SK-N-SH (cell line): ENCODE results near the gene TTC23L. TPM values are rescaled to one million over a fixed set of nuclear protein-coding genes. Genes with fewer than 3 reads are reported as not detected.

Experiments
- CTCF ChIA-PET: fragments of 300-600, 350-600 bp; formaldehyde crosslinking; extraction: SDS; loops from one replicate; lab custom pipeline; 2021; lab: Yijun Ruan, JAX
- POLR2A ChIA-PET: fragments of 350-600 bp; sonication (Branson Sonifier 250); formaldehyde crosslinking; extraction: SDS; loops from one replicate; lab custom pipeline; 2020; ENCODE audit warnings: antibody characterized with exemption, inconsistent platforms; lab: Yijun Ruan, JAX
- DNase-seq: peaks from one replicate; pipeline ENCODE4 v3.0.0; 2012
- H2AFZ ChIP-seq: fragments of 200-600 bp; sonication (generic); 2 replicates; pipeline ENCODE4 v1.8.1; 2016; ENCODE audit warnings: antibody characterized with exemption, mild to moderate bottlenecking, low read depth
- H3F3A ChIP-seq: fragments of 200-600 bp; sonication (generic); replicated peaks from 2 replicates; pipeline ENCODE3; 2016; ENCODE audit warnings: antibody characterized with exemption, mild to moderate bottlenecking; ENCODE audit not compliant: insufficient read depth
- H3K27ac ChIP-seq, 2 experiments: fragments of 200-500 bp in 1 of 2; fragments of 200-600 bp in 1 of 2; sonication (Bioruptor generic) in 1 of 2; sonication (generic), shearing (Covaris generic) in 1 of 2; 2 replicates each; pipeline versions ENCODE4 v1.5.1 to v1.6.1; 2014 to 2016; ENCODE audit warnings: low read depth in 2 of 2, inconsistent platforms in 1 of 2, low read length in 1 of 2, mild to moderate bottlenecking in 1 of 2, mixed read lengths in 1 of 2
- H3K27me3 ChIP-seq: fragments of 200-600 bp; sonication (generic), shearing (Covaris generic); 2 replicates; pipeline ENCODE4 v1.6.1; 2016; ENCODE audit warnings: mixed run types; ENCODE audit not compliant: insufficient read depth
- H3K36me3 ChIP-seq, 2 experiments: fragments of 200-500 bp in 1 of 2; fragments of 200-600 bp in 1 of 2; sonication (Bioruptor generic) in 1 of 2; sonication (generic) in 1 of 2; replicated peaks in 1 of 2; 2 replicates each; pipeline versions ENCODE3 to v1.5.1; 2014 to 2016; ENCODE audit warnings: low read length in 1 of 2, mild to moderate bottlenecking in 1 of 2; ENCODE audit not compliant: insufficient read depth in 2 of 2, control insufficient read depth in 1 of 2
- H3K4me1 ChIP-seq, 2 experiments: fragments of 200-500 bp in 1 of 2; fragments of 200-600 bp in 1 of 2; sonication (Bioruptor generic) in 1 of 2; sonication (generic), shearing (Covaris generic) in 1 of 2; 2 replicates each; pipeline versions ENCODE4 v1.5.1 to v1.6.1; 2014 to 2016; ENCODE audit warnings: low read depth in 1 of 2, low read length in 1 of 2, mixed run types in 1 of 2; ENCODE audit not compliant: insufficient read depth in 2 of 2, control insufficient read depth in 1 of 2
- H3K4me2 ChIP-seq: fragments of 200-600 bp; sonication (generic), shearing (Covaris generic); 2 replicates; pipeline ENCODE4 v1.6.1; 2017; ENCODE audit warnings: mixed run types
- H3K4me3 ChIP-seq, 2 experiments: fragments of 200-500 bp in 1 of 2; fragments of 200-600 bp in 1 of 2; sonication (Bioruptor generic) in 1 of 2; sonication (generic), shearing (Covaris generic) in 1 of 2; 2 replicates each; pipeline versions ENCODE4 v1.5.1 to v1.8.1; 2014 to 2016; ENCODE audit warnings: low read depth in 2 of 2, inconsistent platforms in 1 of 2, low read length in 1 of 2, mild to moderate bottlenecking in 1 of 2, mixed read lengths in 1 of 2, moderate library complexity in 1 of 2
- H3K79me2 ChIP-seq: fragments of 200-600 bp; sonication (generic); 2 replicates; pipeline ENCODE4 v1.8.1; 2017; ENCODE audit warnings: mild to moderate bottlenecking; ENCODE audit not compliant: insufficient read depth
- H3K9ac ChIP-seq: fragments of 200-600 bp; sonication (generic); 2 replicates; pipeline ENCODE4 v1.6.1; 2017; ENCODE audit warnings: mixed run types
- H3K9me2 ChIP-seq: fragments of 200-600 bp; sonication (generic); 2 replicates; pipeline ENCODE4 v1.6.1; 2017; ENCODE audit warnings: mixed run types
- H3K9me3 ChIP-seq: fragments of 200-600 bp; sonication (generic); 2 replicates; pipeline ENCODE4 v1.6.1; 2017; ENCODE audit warnings: mixed run types, mild to moderate bottlenecking, moderate library complexity
- H4K20me1 ChIP-seq: fragments of 200-600 bp; sonication (generic); 2 replicates; pipeline ENCODE4 v1.6.1; 2017; ENCODE audit warnings: mild to moderate bottlenecking, mixed run types; ENCODE audit not compliant: insufficient read depth
- EP300 ChIP-seq, 2 experiments: IDR thresholded peaks; 2 replicates each; pipeline versions ENCODE4 v1.4.0 to v1.6.1; 2012; ENCODE audit warnings: borderline replicate concordance in 1 of 2, low read depth in 1 of 2, low read length in 1 of 2
- EZH2phosphoT487 ChIP-seq: fragments of 200-600 bp; sonication (generic); IDR thresholded peaks from 2 replicates; pipeline ENCODE4 v1.6.1; 2017; ENCODE audit warnings: low read depth, mixed run types, mild to moderate bottlenecking, antibody characterized with exemption, moderate library complexity, borderline replicate concordance
- FOXJ3 ChIP-seq: sonication (generic); formaldehyde crosslinking; IDR thresholded peaks from 2 replicates; pipeline ENCODE4 v1.5.1; 2020; ENCODE audit warnings: mild to moderate bottlenecking, missing genetic modification reagents
- FOXM1 ChIP-seq: IDR thresholded peaks from 2 replicates; pipeline ENCODE4 v1.4.0; 2012; ENCODE audit warnings: low read depth, mild to moderate bottlenecking
- GABPA ChIP-seq: IDR thresholded peaks from 2 replicates; pipeline ENCODE4 v1.4.0; 2012; ENCODE audit warnings: low read depth, mild to moderate bottlenecking
- MXI1 ChIP-seq: IDR thresholded peaks from 2 replicates; pipeline ENCODE4 v1.6.1; 2012; ENCODE audit warnings: mild to moderate bottlenecking, low read depth, low read length, improper control_type of control experiment
- RAD21 ChIP-seq: IDR thresholded peaks from 2 replicates; pipeline ENCODE4 v1.6.1; 2012; ENCODE audit warnings: mild to moderate bottlenecking, low read length
- RXRA ChIP-seq: IDR thresholded peaks from 2 replicates; pipeline ENCODE4 v1.4.0; 2012; ENCODE audit warnings: low read depth, mild to moderate bottlenecking, borderline replicate concordance
- SIN3A ChIP-seq: IDR thresholded peaks from 2 replicates; pipeline ENCODE4 v1.6.1; 2012; ENCODE audit warnings: low read depth, mild to moderate bottlenecking, low read length, moderate library complexity, borderline replicate concordance
- SMC3 ChIP-seq: IDR thresholded peaks from 2 replicates; pipeline ENCODE4 v1.6.1; 2012; ENCODE audit warnings: low read depth, low read length, improper control_type of control experiment
- TAF1 ChIP-seq: IDR thresholded peaks from 2 replicates; pipeline ENCODE4 v1.6.1; 2012; ENCODE audit warnings: low read depth, mild to moderate bottlenecking, low read length, moderate library complexity, borderline replicate concordance
- TCF12 ChIP-seq: IDR thresholded peaks from 2 replicates; pipeline ENCODE4 v1.4.0; 2012
- TEAD4 ChIP-seq: IDR thresholded peaks from 2 replicates; pipeline ENCODE4 v1.4.0; 2012; ENCODE audit warnings: mild to moderate bottlenecking, borderline replicate concordance; ENCODE audit not compliant: insufficient read depth
- WGBS: methylation state at CpG from one replicate; pipeline ENCODE4 v1.1.6; 2017; ENCODE audit warnings: low lambda C conversion rate; 5-methylcytosine and 5-hydroxymethylcytosine counted together
- polyA plus RNA-seq, 3 experiments: library from polyadenylated mRNA; depleted of rRNA; stranded (reverse); fragments of >200 nt; gene quantifications; 2 replicates each; pipeline ENCODE4 v1.2.3, GENCODE V29; 2012
- TF ChIP-seq, protein P1 (sequence below): fragments of 150-350 bp; IDR thresholded peaks from 2 replicates; pipeline ENCODE4 v1.6.1; 2016; ENCODE audit warnings: mild to moderate bottlenecking, low read depth, low read length
- TF ChIP-seq, protein P2 (sequence below): IDR thresholded peaks from 2 replicates; pipeline ENCODE4 v1.4.0; 2012; ENCODE audit warnings: low read depth, borderline replicate concordance
- TF ChIP-seq, protein P3 (sequence below): IDR thresholded peaks from 2 replicates; pipeline ENCODE4; 2012
- TF ChIP-seq, protein P4 (sequence below): IDR thresholded peaks from 2 replicates; pipeline ENCODE4 v1.4.0; 2012; ENCODE audit warnings: low read depth, borderline replicate concordance

TTC23L gene
- polyA plus RNA-seq, 1 of the 3 experiments (the other 2 are of a cell fraction), result 0.49 TPM

DNA sequence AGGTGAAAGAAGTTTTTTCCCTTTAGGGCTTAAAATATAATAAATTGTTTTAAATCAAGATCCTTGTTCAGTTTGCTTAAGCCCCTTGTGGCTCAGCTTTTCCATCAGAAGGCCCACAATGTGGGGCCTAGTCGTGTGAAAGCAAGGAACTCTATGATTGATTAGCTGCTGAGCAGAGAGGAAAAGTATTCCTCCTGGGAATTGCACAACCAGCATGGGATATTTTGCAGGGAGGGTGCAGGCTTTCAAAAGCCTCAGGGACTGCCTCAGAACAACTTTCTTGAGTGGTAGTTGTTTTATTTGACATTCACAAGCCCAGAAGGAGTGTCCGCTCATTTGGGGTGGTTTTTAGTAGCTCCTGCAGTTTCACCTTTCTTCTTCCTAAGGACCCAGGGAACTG is 19.8 kb downstream of the TTC23L start:
- Histone ChIP-seq H3K27ac (no peak overlapping the region), H3K36me3 (no peaks in the 10 kb centered on the region), H3K9me3 (no peaks in the 10 kb centered on the region), H3K9me2 (no peaks in the 10 kb centered on the region), H3K4me1 (peaks cover 0 to 4% of the 10 kb centered on the region in 2 experiments; a peak in 1 of 4 replicates), H2AFZ (no peak overlapping the region), H3K9ac (no peak overlapping the region), H3K27me3 (no peaks in the 10 kb centered on the region), H3K4me3 (no peak overlapping the region), H3F3A (peaks cover 3% of the 10 kb centered on the region), H3K79me2 (no peaks in the 10 kb centered on the region), H4K20me1 (no peaks in the 10 kb centered on the region), H3K4me2 (no peak overlapping the region)
- TF ChIP-seq, protein P1, sequence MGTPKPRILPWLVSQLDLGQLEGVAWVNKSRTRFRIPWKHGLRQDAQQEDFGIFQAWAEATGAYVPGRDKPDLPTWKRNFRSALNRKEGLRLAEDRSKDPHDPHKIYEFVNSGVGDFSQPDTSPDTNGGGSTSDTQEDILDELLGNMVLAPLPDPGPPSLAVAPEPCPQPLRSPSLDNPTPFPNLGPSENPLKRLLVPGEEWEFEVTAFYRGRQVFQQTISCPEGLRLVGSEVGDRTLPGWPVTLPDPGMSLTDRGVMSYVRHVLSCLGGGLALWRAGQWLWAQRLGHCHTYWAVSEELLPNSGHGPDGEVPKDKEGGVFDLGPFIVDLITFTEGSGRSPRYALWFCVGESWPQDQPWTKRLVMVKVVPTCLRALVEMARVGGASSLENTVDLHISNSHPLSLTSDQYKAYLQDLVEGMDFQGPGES, result no peak
- TF ChIP-seq, protein P2, sequence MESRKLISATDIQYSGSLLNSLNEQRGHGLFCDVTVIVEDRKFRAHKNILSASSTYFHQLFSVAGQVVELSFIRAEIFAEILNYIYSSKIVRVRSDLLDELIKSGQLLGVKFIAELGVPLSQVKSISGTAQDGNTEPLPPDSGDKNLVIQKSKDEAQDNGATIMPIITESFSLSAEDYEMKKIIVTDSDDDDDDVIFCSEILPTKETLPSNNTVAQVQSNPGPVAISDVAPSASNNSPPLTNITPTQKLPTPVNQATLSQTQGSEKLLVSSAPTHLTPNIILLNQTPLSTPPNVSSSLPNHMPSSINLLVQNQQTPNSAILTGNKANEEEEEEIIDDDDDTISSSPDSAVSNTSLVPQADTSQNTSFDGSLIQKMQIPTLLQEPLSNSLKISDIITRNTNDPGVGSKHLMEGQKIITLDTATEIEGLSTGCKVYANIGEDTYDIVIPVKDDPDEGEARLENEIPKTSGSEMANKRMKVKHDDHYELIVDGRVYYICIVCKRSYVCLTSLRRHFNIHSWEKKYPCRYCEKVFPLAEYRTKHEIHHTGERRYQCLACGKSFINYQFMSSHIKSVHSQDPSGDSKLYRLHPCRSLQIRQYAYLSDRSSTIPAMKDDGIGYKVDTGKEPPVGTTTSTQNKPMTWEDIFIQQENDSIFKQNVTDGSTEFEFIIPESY, result no peak
- no peak for TF ChIP-seq EP300 (IDR thresholded peaks at IDR 0.05; ENCODE audit: borderline replicate concordance in 1 of 2, low read depth in 1 of 2, low read length in 1 of 2)
- TF ChIP-seq SMC3, result no peak
- no peak for TF ChIP-seq TCF12
- no peak for TF ChIP-seq RXRA
- no peak for TF ChIP-seq FOXJ3 (CRISPR knock-in tag)
- TF ChIP-seq, protein P3, sequence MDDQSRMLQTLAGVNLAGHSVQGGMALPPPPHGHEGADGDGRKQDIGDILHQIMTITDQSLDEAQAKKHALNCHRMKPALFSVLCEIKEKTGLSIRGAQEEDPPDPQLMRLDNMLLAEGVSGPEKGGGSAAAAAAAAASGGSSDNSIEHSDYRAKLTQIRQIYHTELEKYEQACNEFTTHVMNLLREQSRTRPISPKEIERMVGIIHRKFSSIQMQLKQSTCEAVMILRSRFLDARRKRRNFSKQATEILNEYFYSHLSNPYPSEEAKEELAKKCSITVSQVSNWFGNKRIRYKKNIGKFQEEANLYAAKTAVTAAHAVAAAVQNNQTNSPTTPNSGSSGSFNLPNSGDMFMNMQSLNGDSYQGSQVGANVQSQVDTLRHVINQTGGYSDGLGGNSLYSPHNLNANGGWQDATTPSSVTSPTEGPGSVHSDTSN, result no peak
- no peak for TF ChIP-seq MXI1
- ChIA-PET CTCF (interaction anchor here (1.5 kb wide), 1 partner anchor 8 kb away, joined by 3 read pairs; no protein-coding TSS in a partner anchor), POLR2A (no interaction called here)
- DNase-seq, result no peak
- 17% methylated on average over 2 of the region's 2 CpGs for WGBS

DNA sequence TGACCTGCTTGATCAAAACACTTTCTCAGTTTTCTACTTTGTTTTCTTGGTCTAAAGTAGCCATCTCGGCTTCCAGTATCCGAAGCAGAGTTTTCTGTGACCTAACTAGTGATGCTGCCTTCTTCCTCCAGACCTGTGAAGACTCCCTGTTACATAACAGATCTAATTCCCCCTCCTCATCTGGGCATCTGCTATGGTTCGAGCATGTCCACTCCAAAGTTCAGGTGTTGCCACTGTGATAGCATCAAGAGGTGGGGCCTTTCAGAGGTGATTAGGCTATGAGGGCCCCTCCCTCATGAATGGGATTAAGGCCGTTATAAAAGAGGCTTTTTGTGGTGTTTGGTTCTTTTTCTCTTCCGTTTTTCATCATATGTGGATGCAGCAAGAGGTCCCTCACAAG is 20.3 kb downstream of the TTC23L start:
- no peaks in the 10 kb centered on the region for H3K9me2 ChIP-seq
- H3F3A ChIP-seq, result peaks cover 3% of the 10 kb centered on the region
- H4K20me1 ChIP-seq, result no peaks in the 10 kb centered on the region
- H3K4me2 ChIP-seq, result no peak overlapping the region
- H3K9me3 ChIP-seq, result no peaks in the 10 kb centered on the region
- H3K27ac ChIP-seq, result no peak overlapping the region
- H2AFZ ChIP-seq, result no peak overlapping the region
- ChIA-PET POLR2A (no interaction called here), CTCF (interaction anchor here (1.5 kb wide), 1 partner anchor 8 kb away, joined by 3 read pairs; no protein-coding TSS in a partner anchor)
- H3K79me2 ChIP-seq, result no peaks in the 10 kb centered on the region
- H3K9ac ChIP-seq, result no peak overlapping the region
- peaks cover 0 to 4% of the 10 kb centered on the region in 2 experiments; a peak in 1 of 4 replicates for H3K4me1 ChIP-seq
- H3K4me3 ChIP-seq, result no peak overlapping the region
- DNase-seq, result no peak
- no peaks in the 10 kb centered on the region for H3K27me3 ChIP-seq
- no peaks in the 10 kb centered on the region for H3K36me3 ChIP-seq
- WGBS, result 75% methylated on average over 5 of the region's 5 CpGs
- TF ChIP-seq, protein P2, result no peak
- TF ChIP-seq, protein P3, result no peak
- TF ChIP-seq RAD21, result no peak
- TF ChIP-seq EZH2phosphoT487, result no peak
- TF ChIP-seq, protein P4, sequence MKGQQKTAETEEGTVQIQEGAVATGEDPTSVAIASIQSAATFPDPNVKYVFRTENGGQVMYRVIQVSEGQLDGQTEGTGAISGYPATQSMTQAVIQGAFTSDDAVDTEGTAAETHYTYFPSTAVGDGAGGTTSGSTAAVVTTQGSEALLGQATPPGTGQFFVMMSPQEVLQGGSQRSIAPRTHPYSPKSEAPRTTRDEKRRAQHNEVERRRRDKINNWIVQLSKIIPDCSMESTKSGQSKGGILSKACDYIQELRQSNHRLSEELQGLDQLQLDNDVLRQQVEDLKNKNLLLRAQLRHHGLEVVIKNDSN, result no peak
- TF ChIP-seq MXI1, result no peak
- TF ChIP-seq TEAD4, result no peak
- no peak for TF ChIP-seq FOXM1
- no peak for TF ChIP-seq GABPA
- no peak for TF ChIP-seq SIN3A
- TF ChIP-seq TAF1, result no peak
